Activated CD8-positive, alpha-beta memory T cell treated with anti-CD3 and anti-CD28 coated beads for 24 hours (primary cell): ENCODE measurements around the gene TNNT3.
"Not testable (repeated sequence)": the region's sequence is repeated elsewhere in the genome, so short reads cannot be mapped to it uniquely, and the experiment has no call there.

Source experiments
- DNase-seq: peaks from one replicate; pipeline ENCODE4 v3.0.0-alpha.2; 2020

The TNNT3 gene

GRCh38 chr11:1881442-1882264, 37.9 kb upstream of the TNNT3 start:
- peak; percentile 57 for DNase-seq

GRCh38 chr11:1882265-1883238, 37.0 kb upstream of the TNNT3 start:
- peak; percentile 95 for DNase-seq

GRCh38 chr11:1883346-1884302, 35.9 kb upstream of the TNNT3 start:
- no peak for DNase-seq

- no peak for DNase-seq
Measured at GRCh38 chr11:1884303-1884700, 35.2 kb upstream of the TNNT3 start.

- DNase-seq: not testable (repeated sequence)
Measured at GRCh38 chr11:1886551-1886950, 33.0 kb upstream of the TNNT3 start.

- DNase-seq: peak; percentile 59
Measured at GRCh38 chr11:1887451-1888346, 31.8 kb upstream of the TNNT3 start.

- DNase-seq: peak; percentile 65
Measured at GRCh38 chr11:1888347-1888753, 31.2 kb upstream of the TNNT3 start.

- no peak for DNase-seq
Measured at GRCh38 chr11:1888811-1889210, 30.7 kb upstream of the TNNT3 start.

- DNase-seq: peak; percentile 88
Measured at GRCh38 chr11:1889224-1889930, 30.1 kb upstream of the TNNT3 start.

GRCh38 chr11:1889941-1890855, 29.3 kb upstream of the TNNT3 start:
- DNase-seq: peak; percentile 82

- peak; percentile 78 for DNase-seq
Measured at GRCh38 chr11:1890856-1891830, 28.4 kb upstream of the TNNT3 start.

GRCh38 chr11:1891831-1892115, 27.7 kb upstream of the TNNT3 start, which contains the start of gene PRR33:
Gene PRR33 (minus strand): TSS chr11:1891895. CDS start chr11:1890584, 1,311 bp downstream.
- no peak for DNase-seq

GRCh38 chr11:1892116-1892515, 27.4 kb upstream of the TNNT3 start:
- DNase-seq: no peak

- no peak for DNase-seq
Measured at GRCh38 chr11:1892558-1892957, 26.9 kb upstream of the TNNT3 start.

GRCh38 chr11:1893581-1894359, 25.7 kb upstream of the TNNT3 start:
- DNase-seq: no peak

GRCh38 chr11:1894759-1895158, 24.7 kb upstream of the TNNT3 start:
- DNase-seq: no peak

- DNase-seq: no peak
Measured at GRCh38 chr11:1896468-1896867, 23.0 kb upstream of the TNNT3 start.

GRCh38 chr11:1896923-1897322, 22.6 kb upstream of the TNNT3 start:
- DNase-seq: no peak
